A549 (cell line): Measurements from ENCODE around the gene TRUB2. TPM values are rescaled to one million over a fixed set of nuclear protein-coding genes. Genes with fewer than 3 reads are reported as not detected.

Experiments used
- ATAC-seq, 2 experiments: fragments of 200-7000 bp in 1 of 2; fragments of >200 bp in 1 of 2; cut with Nextera tagmentation in 1 of 2; cut with Tn5 transposase in 1 of 2; 3 replicates each; pipeline versions ENCODE4 v1.8.0 to v1.9.1; 2018 to 2020; ENCODE audit warnings: mild to moderate bottlenecking in 1 of 2, moderate library complexity in 1 of 2
- CTCF ChIA-PET: fragments of 300-600 bp; sonication (Branson Sonifier 250); formaldehyde crosslinking; extraction: SDS; loops from one replicate; lab custom pipeline; 2021; ENCODE audit warnings: antibody characterized with exemption, inconsistent platforms; lab: Yijun Ruan, JAX
- POLR2A ChIA-PET: fragments of 350-600 bp; formaldehyde crosslinking; extraction: SDS; loops from one replicate; lab custom pipeline; 2021; ENCODE audit warnings: antibody characterized with exemption, inconsistent platforms; lab: Yijun Ruan, JAX
- DNase-seq, 2 experiments: peaks; one replicate each; pipeline versions ENCODE4 v3.0.0 to v3.0.0-alpha.2; 2011 to 2016; ENCODE audit warnings: low read depth in 1 of 2, low spot score in 1 of 2
- FAIRE-seq: peaks from 2 replicates; lab custom pipeline; 2011; peaks lifted over from hg19 to GRCh38; lab: Jason Lieb, UNC
- H3K27ac ChIP-seq, 2 experiments: fragments of >200 bp; sonication (Bioruptor Twin); formaldehyde crosslinking; 3 replicates each; pipeline ENCODE4 v1.5.1; 2016 to 2017
- H3K4me1 ChIP-seq: fragments of >200 bp; sonication (Bioruptor Twin); formaldehyde crosslinking; 3 replicates; pipeline ENCODE4 v1.6.1; 2016
- H3K4me2 ChIP-seq: fragments of >200 bp; sonication (Bioruptor Twin); formaldehyde crosslinking; 3 replicates; pipeline ENCODE4 v1.6.1; 2016
- H3K4me3 ChIP-seq: fragments of >200 bp; sonication (Bioruptor Twin); formaldehyde crosslinking; 3 replicates; pipeline ENCODE4 v1.5.1; 2016
- H3K9me3 ChIP-seq: fragments of >200 bp; sonication (Bioruptor Twin); formaldehyde crosslinking; 3 replicates; pipeline ENCODE4 v1.6.1; 2016
- CHD4 ChIP-seq: fragments of 200-600 bp; sonication (generic); IDR thresholded peaks from 2 replicates; pipeline ENCODE4 v1.6.1; 2016; ENCODE audit warnings: antibody characterized with exemption, mild to moderate bottlenecking, borderline replicate concordance
- ELK1 ChIP-seq: fragments of 150-350 bp; IDR thresholded peaks from 2 replicates; pipeline ENCODE4 v1.6.1; 2014; ENCODE audit warnings: low read depth, mild to moderate bottlenecking, low read length
- FOSL2 ChIP-seq, 2 experiments: fragments of 450-650 bp in 1 of 2; fragments of >200 bp in 1 of 2; sonication (Bioruptor Twin) in 1 of 2; formaldehyde crosslinking; IDR thresholded peaks; 2 replicates each; pipeline versions ENCODE4 v1.5.0 to v1.6.1; 2016 to 2020; ENCODE audit warnings: mild to moderate bottlenecking in 1 of 2, moderate library complexity in 1 of 2
- HDAC2 ChIP-seq: fragments of 200-600 bp; sonication (generic); IDR thresholded peaks from 2 replicates; pipeline ENCODE4 v1.6.1; 2016
- JUN ChIP-seq, 2 experiments: fragments of >200 bp; sonication (Bioruptor Twin); formaldehyde crosslinking; IDR thresholded peaks; 2 replicates in 1 of 2; 3 replicates in 1 of 2; pipeline ENCODE4 v1.6.1; 2016 to 2017
- KDM5A ChIP-seq: fragments of 200-600 bp; sonication (generic); IDR thresholded peaks from 2 replicates; pipeline ENCODE4 v1.6.1; 2016; ENCODE audit warnings: antibody characterized with exemption, mild to moderate bottlenecking
- MAZ ChIP-seq: fragments of 150-350 bp; IDR thresholded peaks from 2 replicates; pipeline ENCODE4 v1.6.1; 2014; ENCODE audit warnings: antibody characterized with exemption, low read depth, low read length, borderline replicate concordance
- PHF8 ChIP-seq: fragments of 200-600 bp; sonication (generic); IDR thresholded peaks from 2 replicates; pipeline ENCODE4 v1.6.1; 2016; ENCODE audit warnings: low read depth, mild to moderate bottlenecking, antibody characterized with exemption, moderate library complexity, borderline replicate concordance
- POLR2A ChIP-seq: IDR thresholded peaks from 2 replicates; pipeline ENCODE4 v1.6.1; 2012; ENCODE audit warnings: mild to moderate bottlenecking, low read length
- RFX5 ChIP-seq: fragments of 450-650 bp; IDR thresholded peaks from 2 replicates; pipeline ENCODE4 v1.7.1; 2014; ENCODE audit warnings: antibody characterized with exemption, mild to moderate bottlenecking, moderate library complexity
- RNF2 ChIP-seq: fragments of 200-600 bp; sonication (generic); IDR thresholded peaks from 2 replicates; pipeline ENCODE4 v1.6.1; 2016; ENCODE audit warnings: low read depth, mild to moderate bottlenecking, antibody characterized with exemption, moderate library complexity, borderline replicate concordance
- ZSCAN20 ChIP-seq: fragments of 250-450 bp; sonication (Bioruptor Pico); IDR thresholded peaks from 2 replicates; pipeline ENCODE4 v1.8.0; 2022; ENCODE audit warnings: mild to moderate bottlenecking, moderate library complexity
- WGBS: methylation state at CpG from one replicate; pipeline ENCODE4 v1.1.6; 2017; ENCODE audit errors: missing lambda C conversion rate; 5-methylcytosine and 5-hydroxymethylcytosine counted together
- polyA plus RNA-seq, 4 experiments: library from polyadenylated mRNA; depleted of rRNA in 3 of 4; stranded (reverse); fragments of >200 nt; fragmentation: RNase III in 1 of 4; extraction: RNeasy Plus Mini Kit Qiagen cat#74134 plus additional on column Dnase treatment in 1 of 4; gene quantifications; 2 replicates in 3 of 4; 3 replicates in 1 of 4; pipeline ENCODE4 v1.2.3, GENCODE V29; 2011 to 2017
- TF ChIP-seq, protein P1 (sequence below): IDR thresholded peaks from 2 replicates; pipeline ENCODE4 v1.6.1; 2012
- TF ChIP-seq, protein P2 (sequence below): fragments of 250-450 bp; sonication (Bioruptor Pico); IDR thresholded peaks from 2 replicates; pipeline ENCODE4 v1.5.0; 2021; ENCODE audit warnings: mild to moderate bottlenecking, moderate library complexity, borderline replicate concordance
- TF ChIP-seq, protein P3 (sequence below): IDR thresholded peaks from 2 replicates; pipeline ENCODE4 v1.6.1; 2012; ENCODE audit warnings: low read depth, borderline replicate concordance
- TF ChIP-seq, protein P4 (sequence below): fragments of >200 bp; sonication (Bioruptor Twin); formaldehyde crosslinking; IDR thresholded peaks from 3 replicates; pipeline ENCODE4 v1.5.1; 2016

The TRUB2 gene
- polyA plus RNA-seq, 2 of the 4 experiments (the other 2 are of a cell fraction), result 29.0 to 38.7 TPM

GRCh38 chr9:128322404-128323211 lies at the start of gene TRUB2, which contains the start of gene COQ4 (continued):
- TF ChIP-seq, protein P1, sequence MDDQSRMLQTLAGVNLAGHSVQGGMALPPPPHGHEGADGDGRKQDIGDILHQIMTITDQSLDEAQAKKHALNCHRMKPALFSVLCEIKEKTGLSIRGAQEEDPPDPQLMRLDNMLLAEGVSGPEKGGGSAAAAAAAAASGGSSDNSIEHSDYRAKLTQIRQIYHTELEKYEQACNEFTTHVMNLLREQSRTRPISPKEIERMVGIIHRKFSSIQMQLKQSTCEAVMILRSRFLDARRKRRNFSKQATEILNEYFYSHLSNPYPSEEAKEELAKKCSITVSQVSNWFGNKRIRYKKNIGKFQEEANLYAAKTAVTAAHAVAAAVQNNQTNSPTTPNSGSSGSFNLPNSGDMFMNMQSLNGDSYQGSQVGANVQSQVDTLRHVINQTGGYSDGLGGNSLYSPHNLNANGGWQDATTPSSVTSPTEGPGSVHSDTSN, result peak; percentile 62; the same call in 1 of the 2 replicates
- TF ChIP-seq MAZ, result 0 out of 2 replicates have a peak, but pooled peaks have one; percentile 75
- TF ChIP-seq PHF8, result no peak
- TF ChIP-seq, protein P2, sequence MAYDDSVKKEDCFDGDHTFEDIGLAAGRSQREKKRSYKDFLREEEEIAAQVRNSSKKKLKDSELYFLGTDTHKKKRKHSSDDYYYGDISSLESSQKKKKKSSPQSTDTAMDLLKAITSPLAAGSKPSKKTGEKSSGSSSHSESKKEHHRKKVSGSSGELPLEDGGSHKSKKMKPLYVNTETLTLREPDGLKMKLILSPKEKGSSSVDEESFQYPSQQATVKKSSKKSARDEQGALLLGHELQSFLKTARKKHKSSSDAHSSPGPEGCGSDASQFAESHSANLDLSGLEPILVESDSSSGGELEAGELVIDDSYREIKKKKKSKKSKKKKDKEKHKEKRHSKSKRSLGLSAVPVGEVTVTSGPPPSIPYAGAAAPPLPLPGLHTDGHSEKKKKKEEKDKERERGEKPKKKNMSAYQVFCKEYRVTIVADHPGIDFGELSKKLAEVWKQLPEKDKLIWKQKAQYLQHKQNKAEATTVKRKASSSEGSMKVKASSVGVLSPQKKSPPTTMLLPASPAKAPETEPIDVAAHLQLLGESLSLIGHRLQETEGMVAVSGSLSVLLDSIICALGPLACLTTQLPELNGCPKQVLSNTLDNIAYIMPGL (CRISPR knock-in tag), result peak; percentile 60; the same call in 1 of the 2 replicates
- TF ChIP-seq, protein P3, sequence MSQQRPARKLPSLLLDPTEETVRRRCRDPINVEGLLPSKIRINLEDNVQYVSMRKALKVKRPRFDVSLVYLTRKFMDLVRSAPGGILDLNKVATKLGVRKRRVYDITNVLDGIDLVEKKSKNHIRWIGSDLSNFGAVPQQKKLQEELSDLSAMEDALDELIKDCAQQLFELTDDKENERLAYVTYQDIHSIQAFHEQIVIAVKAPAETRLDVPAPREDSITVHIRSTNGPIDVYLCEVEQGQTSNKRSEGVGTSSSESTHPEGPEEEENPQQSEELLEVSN, result no peak; the same call in 1 of the 2 replicates
- TF ChIP-seq RNF2, result no peak

DNA sequence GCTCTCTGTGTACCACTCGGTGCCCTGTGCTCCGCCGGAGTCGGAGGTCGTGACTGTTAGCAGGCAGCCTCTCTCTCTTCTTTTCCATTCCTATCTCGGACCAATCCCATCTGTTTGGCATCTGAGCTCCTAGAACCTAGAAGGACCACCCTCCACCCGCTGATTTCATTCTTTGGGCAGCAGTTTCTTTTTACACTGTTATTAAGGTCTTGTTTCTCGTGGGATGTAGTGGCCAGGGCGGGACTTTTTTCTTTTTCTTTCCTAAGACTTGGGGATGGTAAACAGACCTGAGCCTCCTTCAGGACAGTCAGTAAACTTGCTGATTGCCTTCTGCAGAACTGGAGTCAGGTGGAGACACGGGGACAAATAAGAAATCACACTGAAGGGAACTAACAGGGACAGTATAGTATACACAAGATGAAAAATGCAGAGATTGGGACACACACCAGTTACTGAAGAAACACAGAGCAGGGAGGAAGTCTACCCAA lies 49.4 kb upstream of the TRUB2 start:
- WGBS, result 0% methylated on average over 10 of the region's 10 CpGs
- FAIRE-seq (no peak), DNase-seq (no peak), ATAC-seq (no peak)
- TF ChIP-seq RFX5 (no peak), KDM5A (peak; percentile 52; the same call in 1 of the 2 replicates)
- H3K9me3 ChIP-seq, result no peaks in the 10 kb centered on the region
- peak overlapping the region; percentile 89 to 90 for H3K27ac ChIP-seq
- ChIA-PET CTCF (interaction anchor here (0.6 to 5.0 kb wide), 10 partner anchors 10 to 76 kb away, joined by 3 to 39 read pairs (median 5); partner anchors contain the start of gene CERCAM), POLR2A (interaction anchor here (0.6 to 2.3 kb wide), 10 partner anchors 10 to 200 kb away, joined by 3 to 34 read pairs (median 5); partner anchors contain the start of genes CERCAM, GOLGA2, SLC27A4 and SWI5)
- peak overlapping the region; percentile 96 for H3K4me2 ChIP-seq
- H3K4me1 ChIP-seq, result peaks cover 19% of the 10 kb centered on the region; the same call in 2 of the 3 replicates
- H3K4me3 ChIP-seq, result peak overlapping the region; percentile 83

GRCh38 chr9:128370752-128371629 lies 48.7 kb upstream of the TRUB2 start, which contains the start of gene URM1:
URM1 (plus strand) TSS chr9:128371374; CDS start chr9:128371381, 7 bp downstream.
- CTCF ChIA-PET, result interaction anchor here (1.0 to 5.0 kb wide), 9 partner anchors 9 to 75 kb away, joined by 3 to 39 read pairs (median 5); partner anchors contain the start of gene CERCAM
- ATAC-seq (peak; percentile 96 to 98), DNase-seq (peak; percentile 94 to 97), FAIRE-seq (no peak)
- peak within 1 kb of the TSS; percentile 89 to 90 for H3K27ac ChIP-seq
- POLR2A ChIA-PET, result interaction anchor here (0.5 to 2.3 kb wide), 12 partner anchors 10 to 264 kb away, joined by 3 to 34 read pairs (median 5); partner anchors contain the start of genes CERCAM, GOLGA2, SLC27A4 and SWI5
- peak within 1 kb of the TSS; percentile 96 for H3K4me2 ChIP-seq
- H3K4me3 ChIP-seq, result peak within 1 kb of the TSS; percentile 83
- H3K9me3 ChIP-seq, result no peaks in the 10 kb centered on the region
- peaks cover 19% of the 10 kb centered on the region; the same call in 2 of the 3 replicates for H3K4me1 ChIP-seq
- WGBS, result 2% methylated on average over 31 of the region's 55 CpGs
- TF ChIP-seq ELK1, result 0 out of 2 replicates have a peak, but pooled peaks have one; percentile 7
- TF ChIP-seq, protein P4, sequence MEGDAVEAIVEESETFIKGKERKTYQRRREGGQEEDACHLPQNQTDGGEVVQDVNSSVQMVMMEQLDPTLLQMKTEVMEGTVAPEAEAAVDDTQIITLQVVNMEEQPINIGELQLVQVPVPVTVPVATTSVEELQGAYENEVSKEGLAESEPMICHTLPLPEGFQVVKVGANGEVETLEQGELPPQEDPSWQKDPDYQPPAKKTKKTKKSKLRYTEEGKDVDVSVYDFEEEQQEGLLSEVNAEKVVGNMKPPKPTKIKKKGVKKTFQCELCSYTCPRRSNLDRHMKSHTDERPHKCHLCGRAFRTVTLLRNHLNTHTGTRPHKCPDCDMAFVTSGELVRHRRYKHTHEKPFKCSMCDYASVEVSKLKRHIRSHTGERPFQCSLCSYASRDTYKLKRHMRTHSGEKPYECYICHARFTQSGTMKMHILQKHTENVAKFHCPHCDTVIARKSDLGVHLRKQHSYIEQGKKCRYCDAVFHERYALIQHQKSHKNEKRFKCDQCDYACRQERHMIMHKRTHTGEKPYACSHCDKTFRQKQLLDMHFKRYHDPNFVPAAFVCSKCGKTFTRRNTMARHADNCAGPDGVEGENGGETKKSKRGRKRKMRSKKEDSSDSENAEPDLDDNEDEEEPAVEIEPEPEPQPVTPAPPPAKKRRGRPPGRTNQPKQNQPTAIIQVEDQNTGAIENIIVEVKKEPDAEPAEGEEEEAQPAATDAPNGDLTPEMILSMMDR, result peak; percentile 28; the same call in 2 of the 3 replicates
- TF ChIP-seq, protein P1, result peak; percentile 57; the same call in 1 of the 2 replicates
- no peak for TF ChIP-seq ZSCAN20 (CRISPR knock-in tag)
- TF ChIP-seq POLR2A, result peak; percentile 83
- no peak for TF ChIP-seq CHD4
- peak; percentile 88 for TF ChIP-seq KDM5A
- TF ChIP-seq, protein P2 (CRISPR knock-in tag), result no peak
- no peak for TF ChIP-seq FOSL2 (IDR thresholded peaks at IDR 0.05)
- peak; percentile 85 for TF ChIP-seq FOSL2 (CRISPR knock-in tag; IDR thresholded peaks at IDR 0.05)
- TF ChIP-seq MAZ, result peak; percentile 40; the same call in 1 of the 2 replicates
- TF ChIP-seq PHF8, result peak; percentile 30; the same call in 1 of the 2 replicates
- peak; percentile 45; the same call in 1 of the 2 replicates for TF ChIP-seq HDAC2
- TF ChIP-seq JUN (IDR thresholded peaks at IDR 0.05), result peak in 1 of 2 experiments; percentile 82; a peak in 1 of 5 replicates
